Kidney (tissue), 14 donors: ENCODE measurements around the gene RNF135. TPM values are rescaled to one million over a fixed set of nuclear protein-coding genes. Genes with fewer than 3 reads are reported as not detected.

Experiments
- DNase-seq, 5 donors: peaks; one replicate each; pipeline ENCODE4 v3.0.0-alpha.2; 2013 to 2020
- FAIRE-seq: peaks from 2 replicates; lab custom pipeline; 2012; peaks lifted over from hg19 to GRCh38; lab: Jason Lieb, UNC
- H3K27ac ChIP-seq, 2 donors: one replicate each; pipeline ENCODE4 v1.7.0; 2013; ENCODE audit warnings: low read depth in 2 of 2, low read length in 2 of 2, inconsistent platforms in 1 of 2
- H3K27me3 ChIP-seq: one replicate; pipeline ENCODE4 v1.7.1; 2013; ENCODE audit warnings: low read length, inconsistent platforms; ENCODE audit not compliant: control insufficient read depth, insufficient read depth
- H3K36me3 ChIP-seq, 3 donors: one replicate each; pipeline versions ENCODE4 v1.7.0 to v1.7.1; 2013; ENCODE audit warnings: low read length in 3 of 3, control low read depth in 1 of 3, inconsistent platforms in 1 of 3; ENCODE audit not compliant: insufficient read depth in 3 of 3, control insufficient read depth in 2 of 3
- H3K4me1 ChIP-seq, 3 donors: one replicate each; pipeline versions ENCODE4 v1.7.0 to v1.7.1; 2013; ENCODE audit warnings: low read length in 3 of 3, inconsistent platforms in 1 of 3, low read depth in 1 of 3; ENCODE audit not compliant: control insufficient read depth in 2 of 3, insufficient read depth in 2 of 3
- H3K4me3 ChIP-seq, 3 donors: one replicate each; pipeline versions ENCODE4 v1.7.0 to v1.8.1; 2013; ENCODE audit warnings: low read length in 3 of 3, control low read depth in 1 of 3, inconsistent platforms in 1 of 3
- H3K9ac ChIP-seq, 3 donors: one replicate each; pipeline versions ENCODE4 v1.7.0 to v1.7.1; 2013; ENCODE audit warnings: low read length in 3 of 3, control low read depth in 1 of 3, inconsistent platforms in 1 of 3
- H3K9me3 ChIP-seq, 3 donors: one replicate each; pipeline versions ENCODE4 v1.7.0 to v1.7.1; 2013; ENCODE audit warnings: low read length in 3 of 3, control low read depth in 1 of 3, inconsistent platforms in 1 of 3; ENCODE audit not compliant: control insufficient read depth in 2 of 3, insufficient read depth in 1 of 3
- intact Hi-C: fragments of 100-400 bp; cut with DNase I; formaldehyde crosslinking; loops from one replicate; pipeline ENCODE4 v1.11.1; 2022
- polyA plus RNA-seq: library from polyadenylated mRNA; stranded (reverse); fragments of 350-450 nt; fragmentation: Illumina TruSeq; extraction: RNeasy Lipid Tissue Mini Kit (QIAGEN cat#74804); gene quantifications from one replicate; pipeline ENCODE4 v1.2.3, GENCODE V29; 2014; ENCODE audit warnings: low read depth, low replicate concordance; ENCODE audit not compliant: insufficient read depth
- total RNA-seq: library from RNA; stranded (reverse); fragmentation: NEBNext Ultra II Directional; extraction: Animal tissue kit (Norgen Biotek cat#: 25700); gene quantifications from one replicate; pipeline ENCODE4 v1.2.1, GENCODE V29; 2021
- TF ChIP-seq, protein P1 (sequence below): IDR thresholded peaks from 3 replicates; pipeline ENCODE4 v1.5.1; 2012; ENCODE audit warnings: mild to moderate bottlenecking, moderate library complexity, borderline replicate concordance; ENCODE audit not compliant: insufficient read depth; ENCODE audit errors: extremely low read depth
- donor health status: control.
- donor health status: control.
- donor health status: control.
- donor health status: control.
- donor health status: control.
- donor health status: DM: yes; HTN: yes; CAD: no.
- donor health status: Normal renal cell carcinoma (clear cell type).

RNF135 gene
- total and polyA plus RNA-seq, 2 donors from 2014 or later: 27.8 to 29.8 TPM

DNA sequence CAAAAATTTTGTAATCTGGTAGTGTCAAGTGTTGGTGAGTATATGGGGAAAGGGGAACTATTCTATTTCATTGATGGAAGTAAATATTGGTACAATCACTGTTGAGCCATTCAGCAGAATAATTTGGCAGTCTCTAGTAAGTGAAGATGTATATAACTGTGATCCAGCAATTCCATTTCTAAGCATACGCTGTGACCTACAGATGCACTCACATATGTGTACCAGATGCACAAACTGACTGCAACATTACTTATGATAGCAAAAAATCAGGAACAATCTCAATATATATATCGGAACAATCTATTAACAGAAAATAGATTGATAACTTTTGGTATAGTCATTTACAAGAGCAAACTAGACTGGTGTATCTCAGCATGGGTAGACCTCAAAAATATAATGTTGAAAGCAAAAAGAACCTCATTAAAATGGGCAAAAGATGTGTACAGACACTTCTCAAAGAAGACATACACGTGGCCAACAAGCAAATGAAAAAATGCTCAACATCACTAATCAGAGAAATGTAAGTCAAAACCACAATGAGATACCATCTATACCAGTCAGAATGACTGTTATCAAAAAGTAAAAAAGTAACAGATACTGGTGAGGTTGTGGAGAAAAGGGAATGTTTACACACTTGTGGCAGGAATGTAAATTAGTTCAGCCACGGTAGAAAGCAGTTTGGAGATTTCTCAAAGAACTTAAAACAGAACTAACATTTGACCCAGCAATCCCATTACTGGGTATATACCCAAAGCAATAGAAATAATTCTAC lies 28.3 kb upstream of the RNF135 start:
- no peaks in the 10 kb centered on the region for H3K4me1 ChIP-seq
- TF ChIP-seq, protein P1, sequence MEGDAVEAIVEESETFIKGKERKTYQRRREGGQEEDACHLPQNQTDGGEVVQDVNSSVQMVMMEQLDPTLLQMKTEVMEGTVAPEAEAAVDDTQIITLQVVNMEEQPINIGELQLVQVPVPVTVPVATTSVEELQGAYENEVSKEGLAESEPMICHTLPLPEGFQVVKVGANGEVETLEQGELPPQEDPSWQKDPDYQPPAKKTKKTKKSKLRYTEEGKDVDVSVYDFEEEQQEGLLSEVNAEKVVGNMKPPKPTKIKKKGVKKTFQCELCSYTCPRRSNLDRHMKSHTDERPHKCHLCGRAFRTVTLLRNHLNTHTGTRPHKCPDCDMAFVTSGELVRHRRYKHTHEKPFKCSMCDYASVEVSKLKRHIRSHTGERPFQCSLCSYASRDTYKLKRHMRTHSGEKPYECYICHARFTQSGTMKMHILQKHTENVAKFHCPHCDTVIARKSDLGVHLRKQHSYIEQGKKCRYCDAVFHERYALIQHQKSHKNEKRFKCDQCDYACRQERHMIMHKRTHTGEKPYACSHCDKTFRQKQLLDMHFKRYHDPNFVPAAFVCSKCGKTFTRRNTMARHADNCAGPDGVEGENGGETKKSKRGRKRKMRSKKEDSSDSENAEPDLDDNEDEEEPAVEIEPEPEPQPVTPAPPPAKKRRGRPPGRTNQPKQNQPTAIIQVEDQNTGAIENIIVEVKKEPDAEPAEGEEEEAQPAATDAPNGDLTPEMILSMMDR: no peak
- no peaks in the 10 kb centered on the region for H3K9me3 ChIP-seq
- no peak overlapping the region for H3K4me3 ChIP-seq
- no peak overlapping the region for H3K9ac ChIP-seq
- no peaks in the 10 kb centered on the region for H3K36me3 ChIP-seq
- DNase-seq: no peak
- intact Hi-C loops: no loop called here
- H3K27me3 ChIP-seq: no peaks in the 10 kb centered on the region
- no peak for FAIRE-seq
- H3K27ac ChIP-seq: no peak overlapping the region

- intact Hi-C loops: no loop called here
These were observed 23.0 kb upstream of the RNF135 start for GRCh38 chr17:30947796-30948195.

GRCh38 chr17:30950189-30950588 lies 20.6 kb upstream of the RNF135 start:
- H3K9ac ChIP-seq: no peak overlapping the region
- no peaks in the 10 kb centered on the region for H3K36me3 ChIP-seq
- TF ChIP-seq, protein P1: no peak
- no peak for FAIRE-seq
- intact Hi-C loops: no loop called here
- H3K9me3 ChIP-seq: no peaks in the 10 kb centered on the region
- H3K4me3 ChIP-seq: no peak overlapping the region
- no peak for DNase-seq
- peak overlapping the region in 1 of 2 donors; percentile 47 for H3K27ac ChIP-seq
- peaks cover 0 to 11% (median 0%) of the 10 kb centered on the region in 3 donors for H3K4me1 ChIP-seq
- H3K27me3 ChIP-seq: no peaks in the 10 kb centered on the region

More at GRCh38 chr17:30947796-30948195, 23.0 kb upstream of the RNF135 start:
- DNase-seq (no peak), FAIRE-seq (no peak)
- no peaks in the 10 kb centered on the region for H3K36me3 ChIP-seq
- H3K4me3 ChIP-seq: no peak overlapping the region
- peaks cover 0 to 11% (median 0%) of the 10 kb centered on the region in 3 donors for H3K4me1 ChIP-seq
- H3K27ac ChIP-seq: no peak overlapping the region
- H3K27me3 ChIP-seq: no peaks in the 10 kb centered on the region
- TF ChIP-seq, protein P1: no peak
- H3K9me3 ChIP-seq: no peaks in the 10 kb centered on the region
- H3K9ac ChIP-seq: no peak overlapping the region
